Neural cell (in vitro differentiated cells): Measurements from ENCODE around the gene NCF2.

ENCODE experiments used
- CTCF ChIP-seq: fragments of 450-650 bp; IDR thresholded peaks from 2 replicates; pipeline ENCODE4 v1.5.1; 2014; ENCODE audit warnings: antibody characterized with exemption, mild to moderate bottlenecking, moderate library complexity; ENCODE audit not compliant: poor library complexity, severe bottlenecking
- EP300 ChIP-seq: fragments of 450-650 bp; conservative IDR thresholded peaks from 2 replicates; pipeline ENCODE4 v1.6.1; 2014; ENCODE audit warnings: antibody characterized with exemption, mild to moderate bottlenecking, moderate library complexity; ENCODE audit not compliant: poor library complexity, severe bottlenecking
- REST ChIP-seq: IDR thresholded peaks from 2 replicates; pipeline ENCODE4 v1.6.1; 2012; ENCODE audit warnings: borderline replicate concordance
- SMC3 ChIP-seq: fragments of 450-650 bp; conservative IDR thresholded peaks from 2 replicates; pipeline ENCODE4 v1.6.1; 2014; ENCODE audit warnings: antibody characterized with exemption, mild to moderate bottlenecking, moderate library complexity; ENCODE audit not compliant: poor library complexity

- TF ChIP-seq EP300, result no peak
- no peak for TF ChIP-seq SMC3
- TF ChIP-seq CTCF, result no peak
- no peak for TF ChIP-seq REST
Observed at GRCh38 chr1:183565261-183565660, 25.0 kb downstream of the NCF2 start.
